IMR-90 (cell line): Measurements from ENCODE around the gene PCYT1A. TPM values are rescaled to one million over a fixed set of nuclear protein-coding genes. Genes with fewer than 3 reads are reported as not detected.

Experiments used
- ATAC-seq: fragments of 200-7000 bp; cut with Tn5 transposase; 2 replicates; pipeline ENCODE4 v1.9.1; 2020; ENCODE audit warnings: low read depth, mild to moderate bottlenecking, moderate library complexity
- Bru-seq: library from RNA; stranded (reverse); fragments of 400-500 nt; gene quantifications from one replicate; lab custom pipeline; 2021; lab: Mats Ljungman, UMichigan
- BruChase-seq, 2 experiments: library from RNA; stranded (reverse); fragments of 400-500 nt; gene quantifications; one replicate each; lab custom pipeline; 2021; lab: Mats Ljungman, UMichigan
- BruUV-seq: library from RNA; stranded (reverse); fragments of 400-500 nt; replicated peaks from 2 replicates; lab custom pipeline; 2021; lab: Mats Ljungman, UMichigan
- CTCF ChIA-PET: fragments of 300-600 bp; formaldehyde crosslinking; extraction: SDS; loops from one replicate; lab custom pipeline; 2021; ENCODE audit warnings: antibody characterized with exemption; lab: Yijun Ruan, JAX
- POLR2A ChIA-PET: fragments of 300-600 bp; sonication (Branson Sonifier 250); formaldehyde crosslinking; loops from one replicate; lab custom pipeline; 2022; ENCODE audit warnings: antibody characterized with exemption; ENCODE audit not compliant: unreplicated experiment; lab: Charles Lee
- DNase-seq: peaks from one replicate; pipeline ENCODE4 v3.0.0; 2013
- H2AFZ ChIP-seq: replicated peaks from 2 replicates; pipeline ENCODE3; 2013; ENCODE audit warnings: low read length, mild to moderate bottlenecking; ENCODE audit not compliant: poor library complexity
- H2AK5ac ChIP-seq: 2 replicates; pipeline ENCODE4 v1.6.1; 2013; ENCODE audit warnings: low read depth, low read length, inconsistent platforms
- H2AK9ac ChIP-seq: replicated peaks from 2 replicates; pipeline ENCODE3; 2013; ENCODE audit warnings: mild to moderate bottlenecking, low read depth, low read length, moderate library complexity; ENCODE audit not compliant: poor library complexity
- H2BK120ac ChIP-seq: 2 replicates; pipeline ENCODE4 v1.6.1; 2013; ENCODE audit warnings: low read depth, low read length, inconsistent platforms
- H2BK15ac ChIP-seq: 3 replicates; pipeline ENCODE4 v1.6.1; 2013; ENCODE audit warnings: low read depth, low read length, inconsistent platforms
- H2BK20ac ChIP-seq: 2 replicates; pipeline ENCODE4 v1.6.1; 2013; ENCODE audit warnings: low read depth, mild to moderate bottlenecking, inconsistent platforms, low read length, moderate library complexity
- H2BK5ac ChIP-seq: 2 replicates; pipeline ENCODE4 v1.6.1; 2013; ENCODE audit warnings: mild to moderate bottlenecking, low read depth, low read length, inconsistent platforms; ENCODE audit not compliant: poor library complexity, severe bottlenecking
- H3K14ac ChIP-seq: replicated peaks from 2 replicates; pipeline ENCODE4 v1.6.1; 2013; ENCODE audit warnings: low read depth, low read length, inconsistent platforms
- H3K18ac ChIP-seq: 2 replicates; pipeline ENCODE4 v1.6.1; 2013; ENCODE audit warnings: low read depth, low read length, control low read depth
- H3K23ac ChIP-seq: 2 replicates; pipeline ENCODE4 v1.6.1; 2013; ENCODE audit warnings: low read depth, low read length, inconsistent platforms
- H3K27ac ChIP-seq: 2 replicates; pipeline ENCODE4 v1.5.1; 2013; ENCODE audit warnings: mild to moderate bottlenecking, control low read depth, low read length; ENCODE audit not compliant: insufficient read depth
- H3K27me3 ChIP-seq: 2 replicates; pipeline ENCODE4 v1.6.1; 2013; ENCODE audit warnings: low read length; ENCODE audit not compliant: control insufficient read depth, insufficient read depth
- H3K36me3 ChIP-seq: 2 replicates; pipeline ENCODE4 v1.6.1; 2013; ENCODE audit warnings: low read length, mixed read lengths; ENCODE audit not compliant: control insufficient read depth, insufficient read depth
- H3K4ac ChIP-seq: 2 replicates; pipeline ENCODE4 v1.6.1; 2013; ENCODE audit warnings: low read depth, low read length, inconsistent platforms
- H3K4me1 ChIP-seq: 2 replicates; pipeline ENCODE4 v1.6.1; 2013; ENCODE audit warnings: low read length, mixed read lengths; ENCODE audit not compliant: control insufficient read depth, insufficient read depth
- H3K4me2 ChIP-seq: 2 replicates; pipeline ENCODE4 v1.6.1; 2013; ENCODE audit warnings: low read depth, mild to moderate bottlenecking, control low read depth, low read length, moderate library complexity
- H3K4me3 ChIP-seq: 2 replicates; pipeline ENCODE4 v1.5.1; 2013; ENCODE audit warnings: low read depth, mild to moderate bottlenecking, control low read depth, low read length, moderate library complexity; ENCODE audit not compliant: insufficient read depth
- H3K56ac ChIP-seq: 2 replicates; pipeline ENCODE4 v1.6.1; 2013; ENCODE audit warnings: low read length, inconsistent platforms; ENCODE audit not compliant: insufficient read depth; ENCODE audit errors: extremely low read depth
- H3K79me1 ChIP-seq, 2 experiments: 2 replicates each; pipeline ENCODE4 v1.6.1; 2013; ENCODE audit warnings: low read length in 2 of 2, inconsistent platforms in 1 of 2, low read depth in 1 of 2
- H3K9ac ChIP-seq: 2 replicates; pipeline ENCODE4 v1.6.1; 2013; ENCODE audit warnings: low read depth, low read length, control low read depth
- H3K9me1 ChIP-seq: 2 replicates; pipeline ENCODE4 v1.6.1; 2013; ENCODE audit warnings: low read length, inconsistent platforms; ENCODE audit not compliant: insufficient read depth
- H3K9me3 ChIP-seq: 2 replicates; pipeline ENCODE4 v1.6.1; 2013; ENCODE audit warnings: low read length; ENCODE audit not compliant: control insufficient read depth, insufficient read depth
- H4K20me1 ChIP-seq: 2 replicates; pipeline ENCODE4 v1.6.1; 2013; ENCODE audit warnings: low read length, inconsistent platforms; ENCODE audit not compliant: insufficient read depth
- H4K5ac ChIP-seq: 2 replicates; pipeline ENCODE4 v1.6.1; 2013; ENCODE audit warnings: mild to moderate bottlenecking, low read depth, low read length, control low read depth
- H4K8ac ChIP-seq, 2 experiments: 2 replicates each; pipeline ENCODE4 v1.6.1; 2013; ENCODE audit warnings: low read depth in 2 of 2, low read length in 2 of 2, control low read depth in 1 of 2, inconsistent platforms in 1 of 2
- H4K91ac ChIP-seq: 2 replicates; pipeline ENCODE4 v1.6.1; 2013; ENCODE audit warnings: low read depth, low read length, inconsistent platforms; ENCODE audit not compliant: insufficient read depth
- BHLHE40 ChIP-seq: fragments of 150-350 bp; IDR thresholded peaks from 2 replicates; pipeline ENCODE4 v1.6.1; 2016; ENCODE audit warnings: mild to moderate bottlenecking, low read depth, low read length
- CEBPB ChIP-seq: IDR thresholded peaks from 2 replicates; pipeline ENCODE4 v1.6.1; 2012; ENCODE audit warnings: low read depth, low read length, improper control_type of control experiment
- FOS ChIP-seq: fragments of 150-350 bp; IDR thresholded peaks from 2 replicates; pipeline ENCODE4 v1.6.1; 2016; ENCODE audit warnings: low read depth, low read length
- MAFK ChIP-seq: IDR thresholded peaks from 2 replicates; pipeline ENCODE4 v1.6.1; 2012; ENCODE audit warnings: low read depth, low read length, improper control_type of control experiment
- MXI1 ChIP-seq: IDR thresholded peaks from 2 replicates; pipeline ENCODE4 v1.6.1; 2012; ENCODE audit warnings: low read depth, mild to moderate bottlenecking, low read length, moderate library complexity, borderline replicate concordance
- NFE2L2 ChIP-seq: fragments of 150-350 bp; IDR thresholded peaks from 2 replicates; pipeline ENCODE4 v1.6.1; 2016; ENCODE audit warnings: low read depth, mild to moderate bottlenecking, low read length
- POLR2A ChIP-seq: IDR thresholded peaks from 2 replicates; pipeline ENCODE4 v1.6.1; 2012; ENCODE audit warnings: mild to moderate bottlenecking, low read depth, low read length
- RAD21 ChIP-seq: IDR thresholded peaks from 2 replicates; pipeline ENCODE4 v1.6.1; 2012; ENCODE audit warnings: low read length, improper control_type of control experiment
- SMC3 ChIP-seq: fragments of 150-350 bp; IDR thresholded peaks from 2 replicates; pipeline ENCODE4 v1.6.1; 2016; ENCODE audit warnings: low read depth, mild to moderate bottlenecking, antibody characterized with exemption, low read length, moderate library complexity
- WGBS, 2 experiments: methylation state at CpG; one replicate each; pipeline versions ENCODE4 v1.1.5 to v1.1.7; 2013; ENCODE audit warnings: missing lambda C conversion rate in 2 of 2; ENCODE audit not compliant: insufficient read length in 1 of 2; ENCODE audit errors: extremely low coverage in 2 of 2; 5-methylcytosine and 5-hydroxymethylcytosine counted together
- dilution Hi-C: fragments of 300-500 bp; cut with HindIII; formaldehyde crosslinking; loops from one replicate; pipeline ENCODE4 v1.14.3; 2018; ENCODE audit warnings: low sequenced_read_pairs; ENCODE audit not compliant: unreplicated experiment
- in situ Hi-C: fragments of 300-500 bp; cut with MboI; formaldehyde crosslinking; loops from 3 replicates; pipeline ENCODE4 v1.14.3; 2019; ENCODE audit warnings: low sequenced_read_pairs, inconsistent platforms, mixed read lengths
- intact Hi-C: fragments of 100-400 bp; cut with micrococcal nuclease; formaldehyde crosslinking; loops from 2 replicates; pipeline ENCODE4 v1.10.0; 2022
- long read RNA-seq: library from polyadenylated mRNA; unstranded; transcript quantifications from one replicate; pipeline ENCODE4 v2.0.0, GENCODE V29; 2021; ENCODE audit not compliant: unreplicated experiment
- polyA plus RNA-seq, 3 experiments: library from polyadenylated mRNA; depleted of rRNA; stranded (reverse); fragments of >200 nt; gene quantifications; 2 replicates each; pipeline ENCODE4 v1.2.3, GENCODE V29; 2012; ENCODE audit warnings: low replicate concordance in 1 of 3
- total RNA-seq: library from RNA; depleted of rRNA; stranded (reverse); fragments of >200 nt; gene quantifications from 2 replicates; pipeline ENCODE4 v1.2.3, GENCODE V29; 2012; rRNA removed
- TF ChIP-seq, protein P1 (sequence below): fragments of 150-350 bp; IDR thresholded peaks from 2 replicates; pipeline ENCODE4 v1.6.1; 2017; ENCODE audit warnings: mild to moderate bottlenecking, antibody characterized with exemption, low read length, low read depth

PCYT1A gene
- total RNA-seq, result 124 and 127 TPM in 2 replicates
- 56.5 and 62.8 TPM in 2 replicates for polyA plus RNA-seq (2012; rRNA removed)
- polyA plus RNA-seq (2012; cell fraction: cytosol; rRNA removed), result 26.3 and 31.5 TPM in 2 replicates
- polyA plus RNA-seq (2012; cell fraction: nucleus; rRNA removed; ENCODE audit: low replicate concordance), result 50.4 and 147 TPM in 2 replicates
- percentile 86 among the genes with signal in this experiment for Bru-seq, nascent RNA
- BruChase-seq, experiment 1, labeled RNA remaining after a 6-hour chase, result percentile 96 among the genes with signal in this experiment
- BruChase-seq, experiment 2, labeled RNA remaining after a 2-hour chase, result percentile 95 among the genes with signal in this experiment
- long read RNA-seq, full-length matches to known transcripts, result 11 of 104 reads
- long read RNA-seq, partial matches to known transcripts, result 4 of 104 reads
- long read RNA-seq, other reads (novel, unspliced or antisense), result 89 of 104 reads

DNA sequence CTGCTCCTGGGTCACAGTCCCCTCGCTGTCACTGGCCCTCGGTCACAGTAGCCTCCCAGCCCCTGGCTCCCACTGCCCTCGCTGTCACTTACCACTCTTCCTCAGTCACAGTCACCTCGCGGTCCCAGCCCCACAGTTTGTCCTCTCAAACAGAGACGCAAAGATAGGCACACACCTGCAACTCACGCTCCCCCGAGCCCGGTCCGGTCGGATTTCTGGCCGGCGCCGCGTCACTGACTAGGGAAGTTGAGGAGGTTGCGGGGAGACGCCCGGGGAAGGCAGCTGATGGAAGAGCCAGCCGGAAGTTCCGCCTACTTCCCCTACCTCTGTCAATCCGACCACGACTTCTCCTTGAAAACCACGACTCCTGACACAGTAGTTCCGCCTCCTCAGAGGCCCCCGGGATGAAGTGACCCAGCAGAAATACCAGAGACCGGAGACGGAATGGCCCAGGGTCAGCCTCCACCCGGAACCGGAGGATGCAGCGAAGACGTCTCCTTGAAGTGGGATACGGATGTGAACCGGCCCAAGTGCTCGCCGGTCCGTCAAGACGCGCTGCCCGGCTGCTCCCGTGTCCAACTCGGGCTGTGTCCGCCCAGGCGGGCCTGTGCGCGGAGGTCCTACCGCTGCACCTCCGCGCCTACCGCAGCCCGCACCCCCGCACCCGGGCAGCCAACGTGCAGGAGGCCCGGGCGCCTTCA, at the start of gene PCYT1A:
Gene PCYT1A (minus strand): TSS at position 287 of the 701 bp plus-strand sequence. CDS start 17,195 bp downstream, outside the sequence.
- Histone ChIP-seq H2BK120ac (peak within 1 kb of the TSS; percentile 54), H2BK15ac (peak within 1 kb of the TSS; percentile 8; the same call in 1 of the 3 replicates), H3K23ac (peak within 1 kb of the TSS; percentile 97), H2BK5ac (peak within 1 kb of the TSS; percentile 87), H3K14ac (peak within 1 kb of the TSS; percentile 94), H3K56ac (peak within 1 kb of the TSS; percentile 84), H4K20me1 (peaks cover 9% of the 10 kb centered on the region; the same call in 1 of the 2 replicates), H2BK20ac (no peak within 1 kb of the TSS), H4K91ac (peak within 1 kb of the TSS; percentile 84), H3K4me2 (peak within 1 kb of the TSS; percentile 86), H3K18ac (peak within 1 kb of the TSS; percentile 59), H3K9ac (peak within 1 kb of the TSS; percentile 93), H3K9me1 (no peaks in the 10 kb centered on the region; the same call in 1 of the 2 replicates), H3K4ac (peak within 1 kb of the TSS; percentile 94), H3K79me1 (peaks cover 9 to 44% of the 10 kb centered on the region in 2 experiments; a peak in 3 of 4 replicates), H2AK9ac (peak within 1 kb of the TSS; percentile 88), H3K36me3 (no peaks in the 10 kb centered on the region), H3K4me1 (peaks cover 5% of the 10 kb centered on the region), H4K8ac (peak within 1 kb of the TSS; percentile 67 to 98), H3K27ac (peak within 1 kb of the TSS; percentile 86), H2AFZ (peak within 1 kb of the TSS; percentile 97), H3K9me3 (no peaks in the 10 kb centered on the region), H2AK5ac (peak within 1 kb of the TSS; percentile 94), H3K27me3 (no peaks in the 10 kb centered on the region), H3K4me3 (peak within 1 kb of the TSS; percentile 92), H4K5ac (peak within 1 kb of the TSS; percentile 87)
- ATAC-seq, result peak; percentile 95
- dilution Hi-C loops, result no loop called here
- ChIA-PET POLR2A (interaction anchor here (0.6 kb wide), 1 partner anchor 28 kb away, joined by 8 read pairs; no protein-coding TSS in a partner anchor), CTCF (no interaction called here)
- no peak for TF ChIP-seq BHLHE40
- TF ChIP-seq MXI1, result peak; percentile 36
- no peak for TF ChIP-seq RAD21
- TF ChIP-seq CEBPB, result no peak
- TF ChIP-seq POLR2A, result peak; percentile 81
- TF ChIP-seq MAFK, result peak; percentile 30; the same call in 1 of the 2 replicates
- 0 out of 2 replicates have a peak, but pooled peaks have one; percentile 2 for TF ChIP-seq FOS
- no peak for TF ChIP-seq SMC3
- TF ChIP-seq, protein P1, sequence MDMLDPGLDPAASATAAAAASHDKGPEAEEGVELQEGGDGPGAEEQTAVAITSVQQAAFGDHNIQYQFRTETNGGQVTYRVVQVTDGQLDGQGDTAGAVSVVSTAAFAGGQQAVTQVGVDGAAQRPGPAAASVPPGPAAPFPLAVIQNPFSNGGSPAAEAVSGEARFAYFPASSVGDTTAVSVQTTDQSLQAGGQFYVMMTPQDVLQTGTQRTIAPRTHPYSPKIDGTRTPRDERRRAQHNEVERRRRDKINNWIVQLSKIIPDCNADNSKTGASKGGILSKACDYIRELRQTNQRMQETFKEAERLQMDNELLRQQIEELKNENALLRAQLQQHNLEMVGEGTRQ, result 0 out of 2 replicates have a peak, but pooled peaks have one; percentile 10
- peak; percentile 52 for TF ChIP-seq NFE2L2
- no TSS peak for BruUV-seq
- WGBS, 2 experiments, result 0% methylated on average over 13 of the region's 55 CpGs; no CpG with 5 or more reads in 1 of the 2 experiments
- intact Hi-C loops, result no loop called here
- peak; percentile 95 for DNase-seq
- in situ Hi-C loops, result no loop called here
